Trophoblast cell (in vitro differentiated cells and primary cell): ENCODE data around the gene NMRAL1.

Experiments used
- DNase-seq, 2 donors: peaks; one replicate each; pipeline ENCODE4 v3.0.0-alpha.2; 2016
- H2AFZ ChIP-seq: 2 replicates; pipeline ENCODE4 v1.6.1; 2013; ENCODE audit warnings: low read length, moderate library complexity, mild to moderate bottlenecking; ENCODE audit not compliant: insufficient read depth, poor library complexity
- H2AK5ac ChIP-seq: 2 replicates; pipeline ENCODE4 v1.6.1; 2013; ENCODE audit warnings: mild to moderate bottlenecking, low read length
- H2BK120ac ChIP-seq: 2 replicates; pipeline ENCODE4 v1.6.1; 2013; ENCODE audit warnings: low read length, mild to moderate bottlenecking, moderate library complexity; ENCODE audit not compliant: insufficient read depth, poor library complexity
- H2BK12ac ChIP-seq: 2 replicates; pipeline ENCODE4 v1.6.1; 2013; ENCODE audit warnings: mild to moderate bottlenecking, low read length, moderate library complexity
- H2BK5ac ChIP-seq: 2 replicates; pipeline ENCODE4 v1.6.1; 2013; ENCODE audit warnings: low read length, low read depth, moderate library complexity, mild to moderate bottlenecking; ENCODE audit not compliant: poor library complexity
- H3K14ac ChIP-seq: 2 replicates; pipeline ENCODE4 v1.6.1; 2013; ENCODE audit warnings: mild to moderate bottlenecking, low read length
- H3K18ac ChIP-seq: 2 replicates; pipeline ENCODE4 v1.6.1; 2013; ENCODE audit warnings: mild to moderate bottlenecking, low read length
- H3K23ac ChIP-seq: 2 replicates; pipeline ENCODE4 v1.6.1; 2013; ENCODE audit warnings: low read length
- H3K27ac ChIP-seq: 2 replicates; pipeline ENCODE4 v1.5.1; 2013; ENCODE audit warnings: low read depth, mild to moderate bottlenecking, inconsistent platforms, low read length, moderate library complexity
- H3K27me3 ChIP-seq: 2 replicates; pipeline ENCODE4 v1.6.1; 2013; ENCODE audit warnings: inconsistent platforms, mild to moderate bottlenecking, low read length, moderate library complexity; ENCODE audit not compliant: insufficient read depth
- H3K36me3 ChIP-seq, 2 experiments: 1 replicate in 1 of 2; 2 replicates in 1 of 2; pipeline ENCODE4 v1.6.1; 2013; ENCODE audit warnings: low read length in 2 of 2, mild to moderate bottlenecking in 2 of 2, moderate library complexity in 1 of 2; ENCODE audit not compliant: insufficient read depth in 2 of 2, control insufficient read depth in 1 of 2
- H3K4ac ChIP-seq: 2 replicates; pipeline ENCODE4 v1.6.1; 2013; ENCODE audit warnings: low read depth, mild to moderate bottlenecking, low read length, moderate library complexity
- H3K4me1 ChIP-seq, 2 experiments: 1 replicate in 1 of 2; 2 replicates in 1 of 2; pipeline ENCODE4 v1.6.1; 2013; ENCODE audit warnings: low read length in 2 of 2, mild to moderate bottlenecking in 2 of 2, moderate library complexity in 1 of 2; ENCODE audit not compliant: insufficient read depth in 2 of 2, control insufficient read depth in 1 of 2
- H3K4me2 ChIP-seq: 2 replicates; pipeline ENCODE4 v1.6.1; 2013; ENCODE audit warnings: inconsistent platforms, mild to moderate bottlenecking, low read length, moderate library complexity
- H3K4me3 ChIP-seq: 2 replicates; pipeline ENCODE4 v1.5.1; 2013; ENCODE audit warnings: mild to moderate bottlenecking, low read depth, low read length, inconsistent platforms
- H3K79me1 ChIP-seq: one replicate; pipeline ENCODE4 v1.6.1; 2013; ENCODE audit warnings: low read length
- H3K79me2 ChIP-seq: 2 replicates; pipeline ENCODE4 v1.6.1; 2013; ENCODE audit warnings: low read length, mild to moderate bottlenecking; ENCODE audit not compliant: control insufficient read depth, insufficient read depth, poor library complexity
- H3K9ac ChIP-seq: 2 replicates; pipeline ENCODE4 v1.6.1; 2013; ENCODE audit warnings: mild to moderate bottlenecking, low read length
- H3K9me3 ChIP-seq: 2 replicates; pipeline ENCODE4 v1.6.1; 2013; ENCODE audit warnings: low read depth, mild to moderate bottlenecking, control low read depth, inconsistent platforms, low read length; ENCODE audit not compliant: insufficient read depth
- H4K12ac ChIP-seq: 2 replicates; pipeline ENCODE4 v1.6.1; 2013; ENCODE audit warnings: low read depth, mild to moderate bottlenecking, low read length, moderate library complexity
- H4K8ac ChIP-seq: 2 replicates; pipeline ENCODE4 v1.6.1; 2013; ENCODE audit warnings: low read depth, mild to moderate bottlenecking, low read length, moderate library complexity
- H4K91ac ChIP-seq: one replicate; pipeline ENCODE4 v1.6.1; 2013; ENCODE audit warnings: low read depth, mild to moderate bottlenecking, low read length, moderate library complexity
- WGBS: extraction: QIAGEN DNeasy Blood & Tissue Kit; methylation state at CpG from one replicate; pipeline ENCODE4 v1.1.7; 2013; ENCODE audit warnings: missing lambda C conversion rate; ENCODE audit not compliant: insufficient read length, insufficient coverage; ENCODE audit errors: extremely low coverage; 5-methylcytosine and 5-hydroxymethylcytosine counted together

Gene NMRAL1

GRCh38 chr16:4488499-4488967 lies 14.1 kb upstream of the NMRAL1 start:
- Histone ChIP-seq H3K14ac (no peak overlapping the region), H3K79me2 (no peaks in the 10 kb centered on the region), H3K18ac (no peak overlapping the region), H3K9me3 (no peaks in the 10 kb centered on the region), H3K4me3 (no peak overlapping the region), H4K91ac (no peak overlapping the region), H2BK12ac (no peak overlapping the region), H4K12ac (no peak overlapping the region), H3K4me2 (no peak overlapping the region), H2BK120ac (no peak overlapping the region), H3K27ac (no peak overlapping the region), H3K36me3 (peaks cover 0 to 2% of the 10 kb centered on the region in 2 experiments), H2AK5ac (no peak overlapping the region), H3K23ac (no peak overlapping the region), H2AFZ (no peak overlapping the region), H3K9ac (no peak overlapping the region), H4K8ac (no peak overlapping the region), H3K4ac (no peak overlapping the region), H2BK5ac (no peak overlapping the region), H3K4me1 (no peaks in the 10 kb centered on the region), H3K27me3 (no peaks in the 10 kb centered on the region), H3K79me1 (no peaks in the 10 kb centered on the region)
- no peak for DNase-seq
- no CpG with 5 or more reads among the region's 1 CpG for WGBS

- Histone ChIP-seq H3K9ac (no peak overlapping the region), H2BK12ac (no peak overlapping the region), H4K8ac (no peak overlapping the region), H2AFZ (no peak overlapping the region), H3K79me1 (no peaks in the 10 kb centered on the region), H4K12ac (no peak overlapping the region), H3K36me3 (peaks cover 0 to 3% of the 10 kb centered on the region in 2 experiments), H3K23ac (no peak overlapping the region), H3K14ac (no peak overlapping the region), H3K4me3 (no peak overlapping the region), H3K27ac (no peak overlapping the region), H2BK5ac (no peak overlapping the region), H3K9me3 (no peaks in the 10 kb centered on the region), H3K18ac (no peak overlapping the region), H3K4me2 (no peak overlapping the region), H2AK5ac (no peak overlapping the region), H2BK120ac (no peak overlapping the region), H3K79me2 (no peaks in the 10 kb centered on the region), H3K4ac (no peak overlapping the region), H3K27me3 (no peaks in the 10 kb centered on the region), H3K4me1 (no peaks in the 10 kb centered on the region), H4K91ac (no peak overlapping the region)
- no CpG with 5 or more reads among the region's 5 CpGs for WGBS
- DNase-seq: no peak
These were observed 13.6 kb upstream of the NMRAL1 start for GRCh38 chr16:4487955-4488498.

- Histone ChIP-seq H3K27ac (no peak overlapping the region), H3K4me3 (no peak overlapping the region), H3K18ac (no peak overlapping the region), H3K4me1 (no peaks in the 10 kb centered on the region), H3K27me3 (no peaks in the 10 kb centered on the region), H3K4ac (no peak overlapping the region), H3K23ac (no peak overlapping the region), H4K8ac (no peak overlapping the region), H3K14ac (no peak overlapping the region), H2BK120ac (no peak overlapping the region), H3K36me3 (peaks cover 0 to 3% of the 10 kb centered on the region in 2 experiments), H2BK5ac (no peak overlapping the region), H3K4me2 (no peak overlapping the region), H4K91ac (no peak overlapping the region), H3K79me2 (no peaks in the 10 kb centered on the region), H2AK5ac (no peak overlapping the region), H2AFZ (no peak overlapping the region), H3K79me1 (no peaks in the 10 kb centered on the region), H4K12ac (no peak overlapping the region), H2BK12ac (no peak overlapping the region), H3K9ac (no peak overlapping the region), H3K9me3 (no peaks in the 10 kb centered on the region)
- WGBS: no CpG with 5 or more reads among the region's 3 CpGs
- no peak for DNase-seq
These were observed 11.9 kb upstream of the NMRAL1 start for GRCh38 chr16:4486126-4486893.

- Histone ChIP-seq H2AFZ (no peak overlapping the region), H2AK5ac (no peak overlapping the region)
These were observed 7.5 kb upstream of the NMRAL1 start for GRCh38 chr16:4481963-4482362.

More at GRCh38 chr16:4481963-4482362, 7.5 kb upstream of the NMRAL1 start:
- Histone ChIP-seq H2BK120ac (no peak overlapping the region), H3K36me3 (peaks cover 0 to 3% of the 10 kb centered on the region in 2 experiments), H3K79me2 (no peaks in the 10 kb centered on the region), H3K4ac (no peak overlapping the region), H3K27me3 (no peaks in the 10 kb centered on the region), H2BK5ac (no peak overlapping the region), H3K27ac (no peak overlapping the region), H3K14ac (no peak overlapping the region), H4K8ac (no peak overlapping the region), H2BK12ac (no peak overlapping the region), H3K4me2 (no peak overlapping the region), H4K91ac (no peak overlapping the region), H3K9ac (no peak overlapping the region), H3K4me1 (peaks cover 2% of the 10 kb centered on the region in 2 experiments), H3K4me3 (no peak overlapping the region), H3K79me1 (no peaks in the 10 kb centered on the region), H3K23ac (no peak overlapping the region), H4K12ac (no peak overlapping the region), H3K18ac (no peak overlapping the region), H3K9me3 (no peaks in the 10 kb centered on the region)
- no peak for DNase-seq
- WGBS: no CpG with 5 or more reads among the region's 1 CpG
